Suprapubic skin (tissue), 3 donors: ENCODE measurements around the gene SNCG.

ENCODE experiments used
- CTCF ChIP-seq, 2 donors: fragments of 200-600 bp in 1 of 2; fragments of 450-650 bp in 1 of 2; sonication (generic) in 1 of 2; IDR thresholded peaks; one replicate each; pipeline ENCODE4 v1.5.1; 2016 to 2019; ENCODE audit warnings: antibody characterized with exemption in 2 of 2, mild to moderate bottlenecking in 1 of 2, moderate library complexity in 1 of 2
- POLR2A ChIP-seq, 2 donors: fragments of 450-650 bp; IDR thresholded peaks; one replicate each; pipeline ENCODE4 v1.6.1; 2017; ENCODE audit warnings: antibody characterized with exemption in 2 of 2, mild to moderate bottlenecking in 2 of 2, moderate library complexity in 2 of 2

GRCh38 chr10:86959737-86960002 lies 1.3 kb downstream of the SNCG start:
- TF ChIP-seq CTCF (IDR thresholded peaks at IDR 0.05) (no peak), POLR2A (IDR thresholded peaks at IDR 0.05) (no peak)
